EH (cell line): ENCODE measurements around the gene HSPA12B.
A peak's percentile ranks its signal among the peaks of the same experiment; 100 is the strongest.
"Not testable (repeated sequence)": the region's sequence is repeated elsewhere in the genome, so short reads cannot be mapped to it uniquely, and the experiment has no call there.

ENCODE experiments used
- DNase-seq: peaks from one replicate; pipeline ENCODE4 v3.0.0-alpha.2; 2015; ENCODE audit warnings: low read depth

HSPA12B gene

GRCh38 chr20:3787324-3788014 lies 55.0 kb downstream of the HSPA12B start:
- DNase-seq: no peak

- DNase-seq: no peak
These were observed 56.2 kb downstream of the HSPA12B start for GRCh38 chr20:3788685-3789155.

DNA sequence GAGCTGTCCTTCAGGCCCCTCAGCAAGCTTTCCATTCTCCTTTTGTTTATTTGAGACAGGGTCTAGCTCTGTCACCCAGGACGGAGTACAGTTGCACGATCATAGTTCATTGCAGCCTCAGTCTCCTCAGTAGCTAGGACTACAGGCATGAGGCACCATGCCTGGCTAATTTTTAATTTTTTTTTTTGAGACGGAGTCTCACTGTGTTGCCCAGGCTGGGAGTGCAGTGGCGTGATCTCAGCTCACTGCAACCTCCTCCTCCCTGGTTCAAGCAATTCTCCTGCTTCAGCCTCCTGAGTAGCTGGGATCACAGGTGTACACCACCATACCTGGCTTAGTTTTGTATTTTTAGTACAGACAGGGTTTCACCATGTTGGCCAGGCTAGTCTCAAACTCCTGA lies 56.7 kb downstream of the HSPA12B start:
- DNase-seq: not testable (repeated sequence)

- not testable (repeated sequence) for DNase-seq
These were observed 61.7 kb downstream of the HSPA12B start for GRCh38 chr20:3794168-3794567.

DNA sequence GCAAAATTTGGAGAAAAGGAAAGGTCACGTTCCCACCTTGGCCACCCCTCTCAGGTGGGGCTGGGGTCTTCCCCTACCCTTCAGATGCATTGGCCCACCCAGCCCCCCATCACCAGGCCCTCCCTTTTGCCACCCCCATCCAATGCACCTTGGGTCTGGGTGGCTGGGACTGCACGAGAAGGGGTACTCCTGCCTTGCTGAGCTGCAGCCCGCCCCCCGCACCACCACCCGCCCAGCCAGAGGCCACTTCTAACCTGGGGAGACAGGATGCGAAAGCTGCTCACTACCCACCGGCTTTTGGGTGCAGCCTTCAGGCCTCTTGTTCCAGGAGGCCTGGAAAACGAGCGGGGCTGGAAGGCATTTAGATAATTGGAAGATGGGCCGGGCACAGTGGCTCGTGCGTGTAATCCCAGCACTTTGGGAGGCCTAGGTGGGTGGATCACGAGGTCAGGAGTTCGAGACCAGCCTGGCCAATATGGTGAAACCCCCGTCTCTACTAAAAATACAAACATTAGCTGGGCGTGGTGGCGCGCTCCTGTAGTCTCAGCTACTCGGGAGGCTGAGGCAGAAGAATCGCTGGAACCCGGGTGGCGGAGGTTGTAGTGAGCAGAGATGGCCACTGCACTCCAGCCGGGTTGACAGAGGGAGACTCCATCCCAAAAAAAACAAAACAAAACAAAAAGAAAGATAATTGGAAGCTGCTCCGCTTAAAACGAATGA lies 62.4 kb downstream of the HSPA12B start:
- DNase-seq: no peak

GRCh38 chr20:3795511-3796468 lies 63.3 kb downstream of the HSPA12B start, which contains the start of gene CDC25B:
CDC25B (plus strand) TSS chr20:3796310; CDS start chr20:3796532, 222 bp downstream.
- DNase-seq: peak; percentile 92

- DNase-seq: no peak
These were observed 64.2 kb downstream of the HSPA12B start for GRCh38 chr20:3796477-3797225.

DNA sequence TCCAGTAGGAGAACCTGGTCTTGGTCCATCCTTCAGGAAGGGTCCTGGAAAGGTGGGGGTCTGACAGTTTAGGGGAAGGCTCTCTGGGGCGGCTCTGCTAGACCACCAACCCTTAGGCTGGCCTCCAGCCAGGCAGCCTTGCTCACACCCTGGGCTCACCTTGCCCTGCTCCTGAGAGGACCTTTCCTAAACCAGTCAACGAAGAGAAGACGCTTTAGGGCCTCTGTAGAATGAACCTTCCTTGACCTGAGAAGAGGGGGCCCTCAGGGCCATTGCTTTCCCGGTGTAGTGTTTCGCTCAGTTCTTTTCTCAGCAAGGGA lies 64.7 kb downstream of the HSPA12B start:
- no peak for DNase-seq

- DNase-seq: peak; percentile 69
These were observed 65.3 kb downstream of the HSPA12B start for GRCh38 chr20:3797592-3798372.

- no peak for DNase-seq
These were observed 65.9 kb downstream of the HSPA12B start for GRCh38 chr20:3798373-3798768.

GRCh38 chr20:3798908-3799248 lies 66.4 kb downstream of the HSPA12B start:
- DNase-seq: no peak

- no peak for DNase-seq
These were observed 67.9 kb downstream of the HSPA12B start for GRCh38 chr20:3800256-3800877.

DNA sequence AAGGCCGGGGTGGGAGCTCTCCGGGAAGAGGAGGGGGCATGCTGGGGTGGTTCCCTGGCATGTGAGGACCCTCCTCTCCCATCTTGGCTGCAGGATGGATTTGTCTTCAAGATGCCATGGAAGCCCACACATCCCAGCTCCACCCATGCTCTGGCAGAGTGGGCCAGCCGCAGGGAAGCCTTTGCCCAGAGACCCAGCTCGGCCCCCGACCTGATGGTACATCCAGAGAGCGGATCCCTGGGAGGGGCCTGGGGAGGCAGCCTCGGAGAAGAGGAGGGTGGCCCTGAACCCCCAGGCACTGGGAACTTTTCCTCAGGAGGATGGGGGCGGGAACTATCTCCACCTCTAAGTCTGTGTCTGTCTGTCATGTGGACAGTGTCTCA lies 68.4 kb downstream of the HSPA12B start:
- no peak for DNase-seq

GRCh38 chr20:3801299-3801698 lies 68.8 kb downstream of the HSPA12B start:
- no peak for DNase-seq

GRCh38 chr20:3801846-3802245 lies 69.4 kb downstream of the HSPA12B start:
- DNase-seq: no peak
